IPS-18c (cell line): ENCODE data around the gene PVR.
"Not testable (repeated sequence)": the region's sequence is repeated elsewhere in the genome, so short reads cannot be mapped to it uniquely, and the experiment has no call there.

Source experiments
- H3K4me3 ChIP-seq: 2 replicates; pipeline ENCODE4 v1.7.0; 2013; ENCODE audit warnings: low read depth, mild to moderate bottlenecking, low read length, moderate library complexity; ENCODE audit not compliant: insufficient read depth
- H3K9me3 ChIP-seq: one replicate; pipeline ENCODE4 v1.6.1; 2013; ENCODE audit warnings: mild to moderate bottlenecking, low read length, moderate library complexity; ENCODE audit not compliant: control insufficient read depth, insufficient read depth

The PVR gene

DNA sequence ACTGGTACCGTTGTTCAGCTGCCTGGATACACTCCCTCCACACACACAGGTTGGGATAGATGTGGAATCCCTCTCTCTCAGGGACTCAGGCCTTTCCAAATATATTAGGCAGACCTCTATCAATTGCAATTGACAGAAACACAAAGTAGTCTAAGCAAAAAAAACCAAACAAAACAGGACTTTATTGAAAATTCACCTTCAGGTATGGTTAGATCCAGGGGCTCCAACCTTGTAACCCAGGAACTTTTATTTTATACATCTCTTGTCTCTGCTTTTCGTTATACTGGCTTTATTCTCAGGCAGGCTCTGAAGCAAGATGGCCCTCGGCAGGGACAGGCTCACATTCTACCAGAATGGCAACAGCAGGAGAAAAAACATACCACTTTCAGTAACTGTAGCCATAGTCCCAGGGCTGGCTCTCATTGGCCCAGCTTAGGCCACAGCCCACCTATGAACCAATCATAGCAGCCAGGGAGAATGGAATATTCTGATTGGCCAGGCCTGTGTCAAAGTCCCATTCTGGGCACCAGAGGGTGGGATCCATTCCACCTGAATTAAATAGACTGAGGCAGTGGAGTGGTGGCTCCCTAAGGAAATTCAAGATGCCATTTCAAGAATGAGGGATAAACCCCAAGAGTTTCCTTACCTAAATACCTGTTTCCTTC, 14.5 kb downstream of the PVR start:
- no peak overlapping the region for H3K4me3 ChIP-seq
- peaks cover 2% of the 10 kb centered on the region for H3K9me3 ChIP-seq

DNA sequence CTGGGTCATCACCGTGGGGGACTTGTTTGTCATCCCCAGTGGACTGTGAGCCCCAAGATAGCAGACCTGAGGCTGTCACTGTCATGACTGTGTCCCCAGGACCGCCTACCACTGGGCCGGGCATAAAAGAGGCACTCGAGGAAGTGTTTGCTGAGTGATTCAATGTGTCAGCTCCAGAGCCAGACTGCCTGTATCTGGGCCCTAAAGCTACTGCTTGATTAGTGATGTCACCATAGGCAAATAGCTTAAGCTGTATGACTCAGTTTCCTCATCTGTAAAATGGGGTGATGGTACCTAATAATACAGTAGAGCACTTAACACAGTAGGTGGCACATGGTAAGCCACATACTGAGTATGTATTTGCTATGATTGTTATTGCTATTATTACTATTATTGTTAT, 16.4 kb downstream of the PVR start:
- peaks cover 2% of the 10 kb centered on the region for H3K9me3 ChIP-seq
- no peak overlapping the region for H3K4me3 ChIP-seq

DNA sequence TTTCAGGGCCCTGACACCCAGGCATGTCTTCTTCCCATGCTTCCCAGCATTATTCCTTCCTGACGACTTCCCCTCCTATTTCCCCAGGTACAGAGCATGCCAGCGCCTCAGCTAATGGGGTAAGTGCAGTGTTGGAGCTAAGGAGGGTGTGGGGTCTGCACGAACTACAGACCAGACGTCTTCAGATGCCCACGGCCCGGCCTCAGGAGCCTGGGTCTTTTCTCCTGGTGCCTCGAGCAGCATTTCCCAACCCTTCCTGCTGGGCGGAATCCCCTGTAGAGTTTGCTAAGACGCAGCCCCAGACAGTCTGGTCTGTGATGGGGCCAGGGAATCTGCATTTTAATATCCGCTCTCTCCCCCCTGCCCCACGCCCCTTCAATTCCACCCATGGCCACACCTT, 17.5 kb downstream of the PVR start:
- peaks cover 2% of the 10 kb centered on the region for H3K9me3 ChIP-seq

DNA sequence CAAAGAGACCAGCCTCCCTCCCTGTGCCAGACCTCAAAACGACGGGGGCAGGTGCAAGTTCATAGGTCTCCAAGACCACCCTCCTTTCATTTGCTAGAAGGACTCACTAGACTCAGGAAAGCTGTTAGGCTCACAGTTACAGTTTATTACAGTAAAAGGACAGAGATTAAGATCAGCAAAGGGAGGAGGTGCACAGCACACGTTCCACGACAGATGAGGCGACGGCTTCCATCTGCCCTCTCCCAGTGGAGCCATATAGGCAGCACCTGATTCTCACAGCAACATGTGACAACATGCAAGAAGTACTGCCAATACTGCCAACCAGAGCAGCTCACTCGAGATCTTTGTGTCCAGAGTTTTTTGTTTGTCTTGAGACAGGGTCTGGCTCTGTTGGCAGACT, 18.2 kb downstream of the PVR start:
- Histone ChIP-seq H3K4me3 (no peak overlapping the region), H3K9me3 (peaks cover 2% of the 10 kb centered on the region)

More for the DNA sequence above, 17.5 kb downstream of the PVR start:
- no peak overlapping the region for H3K4me3 ChIP-seq

DNA sequence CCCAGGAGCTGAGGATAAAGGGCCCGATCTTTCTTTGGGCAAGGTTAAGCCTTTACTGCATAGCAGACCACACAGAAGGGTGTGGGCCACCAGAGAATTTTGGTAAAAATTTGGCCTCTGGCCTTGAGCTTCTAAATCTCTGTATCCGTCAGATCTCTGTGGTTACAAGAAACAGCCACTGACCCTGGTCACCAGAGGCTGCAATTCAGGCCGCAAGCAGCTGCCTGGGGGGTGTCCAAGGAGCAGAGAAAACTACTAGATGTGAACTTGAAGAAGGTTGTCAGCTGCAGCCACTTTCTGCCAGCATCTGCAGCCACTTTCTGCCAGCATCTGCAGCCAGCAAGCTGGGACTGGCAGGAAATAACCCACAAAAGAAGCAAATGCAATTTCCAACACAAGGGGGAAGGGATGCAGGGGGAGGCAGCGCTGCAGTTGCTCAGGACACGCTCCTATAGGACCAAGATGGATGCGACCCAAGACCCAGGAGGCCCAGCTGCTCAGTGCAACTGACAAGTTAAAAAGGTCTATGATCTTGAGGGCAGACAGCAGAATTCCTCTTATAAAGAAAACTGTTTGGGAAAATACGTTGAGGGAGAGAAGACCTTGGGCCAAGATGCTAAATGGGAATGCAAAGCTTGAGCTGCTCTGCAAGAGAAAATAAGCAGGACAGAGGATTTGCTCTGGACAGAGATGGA, 19.1 kb downstream of the PVR start:
- no peak overlapping the region for H3K4me3 ChIP-seq
- peaks cover 2% of the 10 kb centered on the region for H3K9me3 ChIP-seq

DNA sequence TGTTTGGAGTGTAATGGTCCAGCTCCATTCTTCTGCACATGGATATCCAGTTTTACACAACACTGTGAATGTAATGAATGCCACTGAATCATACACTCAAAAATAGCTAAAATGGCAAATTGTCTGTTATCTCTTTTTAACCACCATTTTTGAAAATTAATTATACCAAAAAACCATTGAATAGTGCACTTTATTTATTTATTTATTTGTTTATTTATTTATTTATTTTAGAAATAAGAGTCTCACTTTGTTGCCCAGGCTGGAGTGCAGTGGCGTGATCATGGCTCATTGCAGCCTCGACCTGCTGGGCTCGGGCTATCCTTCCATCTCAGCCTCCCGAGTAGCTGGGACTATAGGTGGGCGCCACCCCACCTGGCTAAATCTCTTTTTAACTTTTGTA, 20.3 kb downstream of the PVR start:
- no peak overlapping the region for H3K4me3 ChIP-seq
- no peaks in the 10 kb centered on the region for H3K9me3 ChIP-seq

DNA sequence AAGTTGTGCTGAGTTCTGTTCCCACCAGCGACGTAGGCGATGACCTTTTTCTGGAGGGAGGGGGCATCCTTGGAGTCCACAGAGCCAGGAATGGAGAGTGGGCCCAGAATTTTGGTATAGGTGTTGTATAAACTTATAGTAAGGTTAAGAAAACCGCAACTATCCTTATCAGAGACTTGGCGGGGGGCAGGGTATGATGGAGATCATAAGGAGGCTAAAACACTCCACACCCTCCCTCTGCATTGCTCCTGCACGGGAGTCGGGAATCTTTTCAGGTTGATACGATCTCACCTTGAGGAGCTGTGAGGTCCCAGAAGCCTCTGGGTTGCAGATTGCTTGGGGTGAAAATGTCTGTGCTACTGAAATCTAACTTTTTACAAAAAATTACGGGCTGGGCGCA, 21.3 kb downstream of the PVR start:
- Histone ChIP-seq H3K9me3 (no peaks in the 10 kb centered on the region), H3K4me3 (no peak overlapping the region)

DNA sequence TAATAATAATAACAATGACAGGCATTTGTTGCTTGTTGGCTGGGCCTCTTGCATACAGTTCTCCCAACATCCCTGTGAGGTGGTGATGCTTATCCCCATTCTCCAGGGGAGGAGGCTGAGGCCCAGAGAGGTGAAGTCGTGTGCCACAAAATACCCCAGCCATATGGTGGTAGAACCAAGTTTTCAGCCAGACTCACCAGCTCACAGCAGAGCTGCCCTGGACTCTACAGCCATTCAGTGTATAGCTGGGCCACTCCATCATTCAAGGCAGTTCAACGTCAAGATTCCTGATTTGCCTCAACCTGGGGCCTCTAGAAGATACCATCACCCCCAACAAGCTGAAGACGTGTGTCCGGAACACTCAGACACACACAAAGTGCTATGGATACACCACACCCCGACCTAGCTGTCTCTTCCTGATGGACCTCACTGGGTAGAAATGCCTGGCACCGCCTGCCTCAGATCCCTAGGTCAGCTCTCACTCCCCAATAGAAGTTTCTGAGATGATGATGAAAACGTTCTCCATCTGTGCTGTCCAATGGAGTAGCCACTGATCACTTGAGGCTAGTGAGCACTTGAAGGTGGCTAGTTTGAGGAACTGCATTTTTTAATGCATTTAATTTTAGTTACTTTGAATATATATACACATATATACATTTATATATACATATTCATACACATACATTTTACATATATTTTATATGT, 23.3 kb downstream of the PVR start:
- Histone ChIP-seq H3K9me3 (no peaks in the 10 kb centered on the region), H3K4me3 (no peak overlapping the region)

DNA sequence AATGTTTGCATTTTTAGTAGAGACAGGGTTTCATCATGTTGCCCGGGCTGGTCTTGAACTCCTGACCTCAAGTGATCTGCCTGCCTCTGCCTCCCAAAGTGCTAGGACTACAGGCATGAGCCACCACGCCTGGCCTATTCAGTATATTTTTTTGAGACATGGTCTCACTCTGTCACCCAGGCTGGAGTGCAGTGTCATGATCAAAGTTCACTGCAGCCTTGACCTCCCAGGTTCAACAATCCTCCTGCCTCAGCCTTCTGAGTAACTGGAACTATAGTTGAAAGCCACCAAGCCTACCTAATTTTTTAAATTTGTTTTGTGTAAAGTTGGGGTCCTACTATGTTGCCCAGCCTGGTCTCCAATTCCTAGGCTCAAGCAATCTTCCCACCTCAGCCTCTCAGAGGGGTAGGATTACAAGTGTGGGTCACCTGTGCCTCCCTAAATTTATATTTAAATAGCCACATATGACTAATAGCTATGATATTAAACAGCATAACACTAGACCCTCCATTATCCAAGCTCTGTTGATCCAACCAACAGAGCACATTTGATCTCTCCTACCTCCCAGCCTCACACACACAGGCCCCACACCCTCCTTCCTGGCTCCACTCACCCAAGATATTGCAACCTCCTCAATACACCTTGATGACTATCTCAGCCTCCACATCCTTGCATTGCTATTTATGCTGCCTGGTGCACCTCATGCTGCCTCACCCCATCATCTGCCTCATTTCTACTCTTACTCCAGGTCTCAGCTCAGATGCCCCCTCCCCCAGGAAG, 25.5 kb downstream of the PVR start:
- no peak overlapping the region for H3K4me3 ChIP-seq

DNA sequence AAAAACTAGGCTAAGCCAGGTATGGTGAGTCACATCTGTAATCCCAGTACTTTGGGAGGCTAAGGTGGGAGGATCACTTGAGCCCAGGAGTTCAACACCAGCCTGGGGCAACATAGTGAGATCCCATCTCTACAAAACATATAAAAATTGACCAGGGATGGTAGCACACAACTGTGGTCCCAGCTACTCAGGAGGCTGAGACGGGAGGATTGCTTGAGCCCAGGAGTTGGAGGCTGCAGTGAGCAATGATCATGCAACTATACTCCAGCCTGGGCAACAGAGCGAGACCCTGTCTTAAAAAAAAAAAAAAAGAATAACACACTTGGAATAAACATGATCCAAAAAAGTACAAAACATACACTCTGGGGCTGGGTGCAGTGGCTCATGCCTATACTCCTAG, 26.3 kb downstream of the PVR start:
- H3K4me3 ChIP-seq, H3K9me3 ChIP-seq: not testable (repeated sequence)

More for the DNA sequence above, 25.5 kb downstream of the PVR start:
- H3K9me3 ChIP-seq: no peaks in the 10 kb centered on the region

DNA sequence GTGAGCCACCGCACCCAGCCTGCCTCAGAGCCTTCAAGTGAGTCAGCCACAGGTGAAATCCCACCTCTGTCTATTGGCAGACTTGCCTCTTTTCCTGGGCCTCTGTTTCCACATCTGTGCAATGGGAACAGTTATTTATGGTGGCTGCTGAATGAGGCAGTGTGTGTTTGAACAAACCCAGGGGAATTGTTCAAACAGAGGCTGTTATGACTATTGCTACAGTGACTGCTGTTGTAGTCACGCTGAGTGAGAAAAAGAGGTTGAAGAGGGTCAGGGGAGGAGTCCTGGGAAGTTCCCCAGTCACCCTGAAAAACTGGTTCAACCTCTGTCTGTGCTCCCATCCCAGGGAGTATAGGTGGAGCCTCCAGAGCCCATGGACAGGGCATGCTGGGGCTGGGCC, 27.7 kb downstream of the PVR start, which contains the start of gene CEACAM19:
TSS of gene CEACAM19 (plus strand) at position 83 of the 400 bp plus-strand sequence. CDS start 450 bp downstream, outside the sequence.
- Histone ChIP-seq H3K4me3 (no peak within 1 kb of the TSS), H3K9me3 (no peaks in the 10 kb centered on the region)

DNA sequence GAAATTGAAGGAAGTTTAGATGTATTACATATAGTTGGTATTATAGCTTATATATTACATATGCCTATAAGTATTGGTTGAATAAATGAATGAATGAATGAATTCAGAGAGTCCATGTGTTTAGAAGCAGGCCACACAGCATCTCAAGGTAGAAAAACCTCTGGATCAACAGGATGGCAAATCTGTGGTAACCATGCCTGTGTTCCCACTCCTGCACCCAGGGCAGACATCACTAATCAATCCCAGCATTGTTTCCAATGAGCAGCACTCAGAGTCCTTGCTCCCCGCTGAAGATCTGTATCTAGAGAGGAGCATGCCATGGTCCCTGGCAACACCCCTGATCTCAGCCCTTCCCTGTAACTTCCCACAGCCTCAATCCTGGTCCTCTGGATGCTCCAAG, 28.5 kb downstream of the PVR start:
- H3K4me3 ChIP-seq: no peak overlapping the region
- no peaks in the 10 kb centered on the region for H3K9me3 ChIP-seq

DNA sequence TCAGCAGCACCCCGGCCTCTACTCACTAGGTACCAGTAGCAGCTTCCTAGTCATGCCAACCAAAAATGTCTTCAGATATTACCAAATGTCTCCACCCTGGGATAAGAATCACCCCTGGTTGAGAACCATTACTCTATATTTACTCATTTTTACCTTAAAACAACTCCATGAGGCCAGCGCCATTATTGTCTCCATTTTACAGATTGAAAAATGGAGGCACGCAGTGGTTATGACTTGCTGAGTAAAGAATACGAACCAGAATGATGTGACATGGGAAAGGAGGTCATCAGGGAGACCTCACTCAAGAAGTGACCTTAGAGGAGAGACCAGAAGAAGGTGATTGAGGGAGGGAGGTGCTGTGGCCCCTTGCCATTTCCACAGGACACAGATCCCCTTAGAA, 29.8 kb downstream of the PVR start:
- Histone ChIP-seq H3K9me3 (no peaks in the 10 kb centered on the region), H3K4me3 (no peak overlapping the region)

DNA sequence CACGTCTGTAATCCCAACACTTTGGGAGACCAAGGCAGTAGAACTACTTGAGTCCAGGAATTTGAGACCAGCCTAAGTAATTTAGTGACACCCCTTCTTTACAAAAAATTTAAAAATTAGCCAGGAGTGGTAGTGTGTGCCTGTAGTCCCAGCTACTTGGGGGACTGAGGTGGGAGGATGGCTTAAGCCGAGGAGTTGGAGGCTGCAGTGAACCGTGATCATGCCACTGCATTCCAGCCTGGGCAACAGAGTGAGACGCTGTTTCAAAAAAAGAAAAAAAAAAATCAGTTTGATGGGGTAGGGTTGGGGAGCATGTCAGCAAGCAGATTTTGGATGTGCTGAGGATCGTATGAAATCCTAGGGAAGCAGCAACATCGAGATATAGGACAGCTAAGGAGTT, 31.8 kb downstream of the PVR start:
- H3K4me3 ChIP-seq: no peak overlapping the region
- no peaks in the 10 kb centered on the region for H3K9me3 ChIP-seq

DNA sequence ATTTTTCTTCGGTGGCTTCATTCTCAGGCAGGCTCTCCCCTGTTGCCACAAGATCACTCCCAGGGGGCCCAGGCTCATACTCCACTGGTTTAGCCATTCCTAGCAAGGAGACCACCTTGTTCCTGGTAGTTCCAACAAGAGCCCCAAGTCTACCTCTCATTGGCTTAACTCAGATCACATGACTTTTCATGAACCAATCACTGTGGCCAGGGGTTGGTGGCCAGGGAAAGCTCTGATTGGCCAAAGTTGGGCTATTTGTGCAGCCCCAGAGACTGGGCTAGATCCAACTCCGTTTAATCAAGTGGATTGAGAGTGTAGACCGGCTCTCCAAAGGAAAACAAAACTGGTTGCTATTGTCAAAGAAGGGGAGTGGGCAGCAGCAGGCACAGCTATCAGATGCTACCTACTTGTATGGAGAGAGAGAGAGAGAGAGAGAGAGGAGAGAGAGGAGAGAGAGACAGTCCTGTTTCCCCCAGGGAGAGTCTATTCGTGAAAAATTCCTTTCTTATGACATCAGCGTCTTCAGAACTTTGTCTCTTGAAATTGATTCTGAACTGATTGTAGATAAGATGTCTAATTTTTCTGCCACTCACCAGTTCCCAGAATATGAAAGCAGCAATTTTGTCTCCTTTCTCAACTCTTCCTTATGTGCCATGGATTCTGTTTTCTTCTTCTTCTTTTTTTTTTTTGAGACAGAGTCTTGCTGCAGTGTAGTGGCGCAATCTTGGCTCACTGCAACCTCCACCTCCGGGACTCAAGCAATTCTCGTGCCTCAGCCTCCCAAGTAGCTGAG, 33.5 kb downstream of the PVR start:
- no peaks in the 10 kb centered on the region for H3K9me3 ChIP-seq
- H3K4me3 ChIP-seq: no peak overlapping the region

DNA sequence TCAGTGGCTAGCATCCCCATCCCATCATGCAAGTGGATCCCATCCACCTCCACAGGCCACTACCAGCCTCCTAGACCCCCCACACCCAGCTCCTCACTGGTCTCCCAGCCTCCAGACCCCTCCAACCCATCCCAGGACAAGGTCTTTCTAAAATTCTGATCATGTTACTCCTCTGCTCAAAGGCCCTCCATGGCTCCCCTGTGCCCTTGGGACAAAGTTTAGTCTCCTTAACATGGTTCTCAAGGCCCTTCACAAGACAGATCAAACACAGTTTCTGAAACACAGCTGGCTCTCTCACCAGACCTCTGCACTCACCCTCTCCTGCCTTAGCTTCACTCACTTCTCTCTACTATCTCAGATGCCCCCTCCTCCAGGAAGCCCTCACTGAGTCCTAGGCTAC, 36.8 kb downstream of the PVR start:
- no peaks in the 10 kb centered on the region for H3K9me3 ChIP-seq
- no peak overlapping the region for H3K4me3 ChIP-seq
